HEK293T (cell line): Measurements from ENCODE around the gene NDRG3.

Experiments used
- CTCF ChIA-PET: fragments of 350-600 bp; formaldehyde crosslinking; extraction: SDS; loops from one replicate; lab custom pipeline; 2021; ENCODE audit warnings: antibody characterized with exemption, inconsistent platforms; lab: Yijun Ruan, JAX
- POLR2A ChIA-PET: fragments of 350-600 bp; formaldehyde crosslinking; extraction: SDS; loops from one replicate; lab custom pipeline; 2020; ENCODE audit warnings: antibody characterized with exemption, inconsistent platforms; lab: Yijun Ruan, JAX
- DNase-seq: peaks from one replicate; pipeline ENCODE4 v3.0.0; 2012; ENCODE audit warnings: mixed read lengths; ENCODE audit errors: extremely low spot score
- ELF4 ChIP-seq: fragments of 450-650 bp; IDR thresholded peaks from 2 replicates; pipeline ENCODE4 v1.6.1; 2017; ENCODE audit warnings: antibody characterized with exemption
- FOXK2 ChIP-seq: fragments of 450-650 bp; IDR thresholded peaks from 2 replicates; pipeline ENCODE4 v1.6.1; 2016; ENCODE audit warnings: mild to moderate bottlenecking
- L3MBTL2 ChIP-seq: fragments of 450-650 bp; conservative IDR thresholded peaks from 2 replicates; pipeline ENCODE4 v1.6.1; 2016; ENCODE audit warnings: mild to moderate bottlenecking
- LEF1 ChIP-seq: fragments of 450-650 bp; IDR thresholded peaks from 2 replicates; pipeline ENCODE4 v1.6.1; 2017; ENCODE audit warnings: mild to moderate bottlenecking, borderline replicate concordance

The NDRG3 gene

DNA sequence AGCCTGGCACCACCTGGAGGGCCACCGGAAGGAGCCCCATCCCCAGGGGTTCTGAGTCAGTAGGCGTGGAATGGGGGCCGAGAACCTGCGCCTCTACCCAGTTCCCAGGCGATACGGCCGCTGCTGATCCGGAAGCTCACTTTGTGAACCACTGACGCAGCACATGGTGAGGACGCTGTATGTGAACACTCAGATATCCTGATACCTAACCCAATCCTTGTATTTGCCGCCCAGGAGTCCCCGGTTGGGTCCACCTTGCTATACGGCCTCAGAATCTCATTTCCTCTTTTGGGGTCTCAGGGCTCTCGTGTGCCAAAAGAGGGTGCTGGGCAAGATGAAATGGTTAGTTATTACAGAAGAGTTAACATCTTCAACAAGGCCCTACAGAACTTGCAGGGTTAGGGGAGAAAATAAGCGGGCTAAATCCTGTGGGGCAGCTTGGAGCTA lies 140.9 kb downstream of the NDRG3 start:
- DNase-seq = no peak
- CTCF ChIA-PET = interaction anchor here (0.6 to 1.0 kb wide), 3 partner anchors 13 to 124 kb away, joined by 3 to 7 read pairs (median 3); no protein-coding TSS in a partner anchor
- no peak for TF ChIP-seq FOXK2
- TF ChIP-seq ELF4 = 0 out of 2 replicates have a peak, but pooled peaks have one; percentile 61
- no peak for TF ChIP-seq LEF1
- no peak for TF ChIP-seq L3MBTL2
- POLR2A ChIA-PET = interaction anchor here (0.6 to 3.5 kb wide), 23 partner anchors 8 to 169 kb away, joined by 3 to 29 read pairs (median 4); partner anchors contain the start of genes DSN1, NDRG3 and TGIF2
